Activated CD4-positive, alpha-beta T cell treated with anti-CD3 and anti-CD28 coated beads, Interleukin-2, amount 50 U/mL, for 16 hours (primary cell): Measurements from ENCODE around the gene SAMD9L.

Experiments
- DNase-seq: peaks from one replicate; pipeline ENCODE4 v3.0.0-alpha.2; 2020

Gene SAMD9L

DNA sequence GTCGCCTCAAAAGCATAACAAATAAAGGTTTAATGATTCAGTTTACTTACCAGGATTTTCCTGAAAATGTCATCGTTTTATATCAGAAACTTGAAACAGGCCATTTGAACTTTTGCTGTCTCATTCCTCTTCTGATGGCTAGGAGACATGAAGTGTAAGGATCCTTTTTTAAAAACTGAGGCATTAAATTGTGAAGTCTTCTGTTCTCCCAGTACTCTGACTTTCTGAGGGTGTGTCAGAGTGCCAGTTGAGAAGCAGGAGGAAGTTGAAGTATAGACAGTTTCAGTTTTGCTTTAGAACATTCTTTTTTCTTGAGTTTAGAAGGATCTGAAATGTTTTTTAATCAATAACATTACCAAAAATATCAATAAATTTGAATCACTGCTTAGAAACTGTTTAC lies at the start of gene SAMD9L:
Gene SAMD9L (minus strand): TSS at position 242 of the 400 bp plus-strand sequence. CDS start 12,414 bp downstream, outside the sequence.
- peak; percentile 35 for DNase-seq

DNA sequence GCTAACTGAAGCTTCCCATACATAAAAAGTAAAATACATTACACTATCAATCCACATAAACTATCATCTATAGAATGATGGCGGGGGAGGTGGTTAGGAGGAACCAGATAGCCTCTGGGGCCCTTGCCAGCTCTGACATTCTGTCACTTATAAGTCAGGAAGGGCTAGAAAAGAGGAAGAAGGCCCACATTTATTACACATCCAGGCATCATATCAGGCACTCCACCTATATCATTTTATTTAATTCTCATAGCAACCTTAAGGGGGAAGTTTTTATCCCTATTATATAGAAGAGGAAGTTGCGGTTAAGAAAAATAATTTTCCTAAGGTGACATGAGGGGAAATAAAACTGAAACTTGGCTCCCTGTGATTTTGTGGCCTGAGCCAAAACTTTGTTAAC lies 48.2 kb upstream of the SAMD9L start:
- no peak for DNase-seq

DNA sequence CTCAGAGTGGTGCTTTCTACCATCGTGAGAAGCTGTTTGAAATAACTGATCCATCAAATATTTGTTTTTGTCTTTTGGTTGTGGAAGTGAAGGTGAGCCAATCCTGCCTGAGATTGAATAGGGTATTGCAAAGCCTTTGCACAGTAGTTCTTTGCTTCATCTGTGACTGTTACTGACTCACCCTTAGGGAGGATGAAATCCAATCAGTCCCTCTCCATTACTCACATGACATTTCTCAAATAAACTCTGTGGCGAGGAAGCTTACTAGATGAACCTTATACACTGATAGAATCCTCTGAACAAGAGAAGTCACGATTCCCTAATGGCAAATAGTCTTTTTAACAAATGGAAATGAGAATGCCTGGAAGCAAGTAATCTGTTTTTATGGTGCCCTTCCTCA lies 46.2 kb upstream of the SAMD9L start:
- no peak for DNase-seq

DNA sequence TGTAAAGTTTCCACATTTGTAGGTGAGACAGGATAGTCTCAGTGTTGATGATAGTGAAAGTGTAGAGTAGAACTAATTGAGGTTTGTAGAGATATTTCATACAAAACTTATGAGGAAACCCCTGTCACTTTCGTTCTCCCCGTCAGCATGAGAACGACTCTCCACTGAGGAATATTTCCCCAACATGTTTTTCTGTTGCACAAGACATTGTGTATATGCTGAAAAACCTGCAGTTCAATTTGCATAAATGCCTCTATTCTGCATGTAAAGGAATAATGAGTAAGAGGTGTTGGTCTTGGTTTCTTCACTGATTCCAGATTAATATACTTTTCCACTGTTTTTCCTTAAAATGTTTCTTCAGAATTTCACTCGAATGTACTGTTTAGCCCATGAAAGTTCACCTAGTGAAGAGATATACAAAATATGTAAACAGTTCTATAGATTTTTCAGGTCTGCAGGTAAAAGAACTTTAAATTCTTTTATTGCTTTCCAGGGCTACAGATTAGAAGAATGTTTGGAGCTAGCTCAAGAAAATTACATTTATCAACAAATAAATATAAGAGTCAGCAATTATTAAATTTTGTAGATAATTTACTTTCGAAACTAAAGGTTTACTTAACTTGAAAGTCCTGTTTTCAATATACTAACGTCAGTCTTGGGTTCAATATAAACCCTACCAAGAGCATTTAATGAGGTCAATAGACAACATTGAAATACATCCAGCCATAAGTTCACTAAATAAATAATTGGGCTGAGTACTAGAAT lies 40.9 kb upstream of the SAMD9L start:
- DNase-seq, result no peak

DNA sequence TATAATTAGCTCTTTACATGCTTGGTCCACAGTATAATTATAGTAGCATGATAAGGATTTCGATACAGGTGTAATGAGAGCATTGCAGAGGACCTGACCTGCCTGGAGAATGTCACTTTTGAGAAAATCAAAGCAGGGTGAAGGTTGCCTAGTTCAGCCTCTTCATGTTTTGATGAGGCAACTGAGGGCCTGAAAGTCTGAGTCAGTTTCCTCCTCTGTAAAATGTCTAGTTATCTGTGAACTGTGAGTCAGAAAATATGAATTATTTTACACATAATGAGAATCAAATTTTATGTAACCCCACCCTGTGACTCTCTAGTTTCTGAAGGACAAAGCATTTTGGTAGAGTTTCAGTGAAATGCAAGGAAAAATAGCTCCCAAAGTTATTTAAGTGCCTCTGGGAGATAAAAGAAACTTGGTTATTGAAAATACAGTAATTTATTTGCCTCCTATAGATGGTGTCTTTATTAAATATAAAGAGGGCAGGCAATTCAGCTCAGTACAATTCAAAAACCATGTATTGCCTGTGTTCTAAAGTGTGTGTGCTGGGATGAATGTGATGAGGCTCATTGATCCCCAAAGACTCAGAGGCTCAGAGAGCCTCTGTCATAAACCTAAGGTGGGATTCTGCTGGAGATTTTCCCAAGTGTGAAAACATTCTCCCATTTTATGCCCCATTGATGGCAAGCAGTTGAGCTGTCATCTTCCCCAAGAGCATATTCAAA lies 37.3 kb upstream of the SAMD9L start:
- DNase-seq, result peak; percentile 70

DNA sequence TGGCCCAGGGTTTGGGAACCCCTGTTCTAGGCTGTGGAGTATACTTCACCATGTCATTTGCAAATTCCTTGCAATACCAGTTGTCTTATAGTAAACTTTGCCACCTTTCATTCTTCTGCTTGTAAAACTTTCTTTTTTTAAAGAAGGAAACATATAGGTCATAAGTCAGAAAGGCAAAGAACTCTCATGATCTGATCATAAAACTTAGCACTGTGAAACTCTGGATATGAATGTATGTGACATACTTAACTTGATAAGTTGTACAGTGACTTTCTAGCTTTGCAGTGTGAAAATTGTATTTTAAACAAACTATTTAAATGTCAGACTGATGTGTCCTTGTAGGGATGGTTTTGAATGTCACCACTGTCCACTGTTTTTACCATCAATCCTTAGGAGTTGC lies 31.0 kb upstream of the SAMD9L start:
- no peak for DNase-seq

DNA sequence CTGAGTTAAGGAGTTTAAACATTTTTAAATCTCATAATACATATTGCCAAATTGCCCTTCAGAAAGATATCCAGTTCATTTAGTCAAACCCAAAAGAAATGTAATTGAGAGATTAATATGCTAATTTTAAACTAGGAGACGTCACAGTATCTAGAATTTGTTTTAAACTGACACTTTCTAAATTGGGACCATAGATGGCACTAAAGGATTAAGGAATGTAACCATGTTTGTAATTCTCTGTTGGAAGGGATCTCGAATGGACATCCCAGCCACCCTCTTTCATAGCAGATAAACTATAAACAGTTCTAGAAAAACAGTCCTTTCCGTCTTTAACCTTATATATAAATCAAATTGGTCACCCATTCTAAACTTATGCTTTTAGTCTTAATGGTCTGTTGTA lies 30.0 kb upstream of the SAMD9L start:
- no peak for DNase-seq

DNA sequence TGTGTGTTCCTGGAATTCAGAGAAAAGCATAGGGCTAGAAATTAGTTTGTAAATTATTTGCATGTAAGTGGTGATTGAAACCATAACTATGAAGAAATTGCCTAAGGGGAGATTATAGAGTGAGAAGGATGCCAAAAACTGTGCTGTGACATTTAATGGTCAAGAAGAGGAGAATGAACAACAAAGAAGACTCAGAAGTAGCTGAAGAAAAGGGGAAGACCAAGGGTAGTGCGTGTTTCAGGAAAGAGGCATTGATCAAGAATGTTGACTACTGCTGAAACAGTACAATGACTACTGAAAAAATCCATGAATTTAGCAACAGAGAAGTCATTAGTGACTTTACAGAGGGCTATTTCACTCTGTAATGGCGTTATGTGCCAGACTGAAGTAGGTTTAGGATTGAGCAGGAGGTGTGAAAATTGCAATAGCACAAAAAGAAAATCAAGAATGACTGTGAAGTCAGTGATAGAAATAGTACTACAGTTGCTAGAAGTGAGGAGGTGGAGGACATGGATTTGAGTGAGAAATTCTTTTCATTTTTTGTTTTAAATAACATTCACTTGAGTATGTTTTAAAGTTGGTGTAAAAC lies 28.9 kb upstream of the SAMD9L start:
- no peak for DNase-seq

DNA sequence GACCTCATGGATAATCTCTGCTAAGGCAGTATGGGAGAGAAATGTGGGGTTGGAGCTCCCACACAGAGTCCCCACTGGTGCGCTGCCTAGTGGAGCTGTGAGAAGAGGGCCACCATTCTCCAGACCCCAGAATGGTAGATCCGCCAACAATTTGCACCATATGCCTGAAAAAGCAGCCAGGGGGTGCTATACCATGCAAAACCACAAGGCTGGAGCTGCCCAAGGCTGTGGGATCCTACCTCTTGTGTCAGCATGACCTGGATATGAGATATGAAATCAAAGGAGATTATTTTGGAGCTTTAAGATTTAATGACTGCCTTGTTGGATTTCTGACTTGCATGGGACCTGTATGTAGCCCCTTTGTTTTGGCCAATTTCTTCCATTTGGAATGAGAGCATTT lies 27.0 kb upstream of the SAMD9L start:
- DNase-seq, result no peak

DNA sequence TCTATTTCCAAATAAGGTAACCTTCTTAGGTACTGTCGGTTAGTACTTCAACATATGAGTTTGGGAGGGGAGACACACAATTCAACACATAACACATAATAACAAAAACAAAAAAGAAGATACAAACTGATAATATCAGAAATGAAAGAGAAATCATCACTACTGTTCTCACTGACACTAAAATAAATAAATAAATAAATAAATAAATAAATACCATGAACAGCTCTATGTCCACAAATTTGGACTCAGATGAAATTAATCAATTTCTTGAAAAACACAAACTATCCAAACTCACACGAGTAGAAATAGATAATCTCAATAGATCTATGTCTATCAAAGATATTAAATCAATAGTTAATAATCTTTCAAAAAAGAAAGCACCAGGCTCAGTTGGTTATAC lies 24.5 kb upstream of the SAMD9L start:
- no peak for DNase-seq

DNA sequence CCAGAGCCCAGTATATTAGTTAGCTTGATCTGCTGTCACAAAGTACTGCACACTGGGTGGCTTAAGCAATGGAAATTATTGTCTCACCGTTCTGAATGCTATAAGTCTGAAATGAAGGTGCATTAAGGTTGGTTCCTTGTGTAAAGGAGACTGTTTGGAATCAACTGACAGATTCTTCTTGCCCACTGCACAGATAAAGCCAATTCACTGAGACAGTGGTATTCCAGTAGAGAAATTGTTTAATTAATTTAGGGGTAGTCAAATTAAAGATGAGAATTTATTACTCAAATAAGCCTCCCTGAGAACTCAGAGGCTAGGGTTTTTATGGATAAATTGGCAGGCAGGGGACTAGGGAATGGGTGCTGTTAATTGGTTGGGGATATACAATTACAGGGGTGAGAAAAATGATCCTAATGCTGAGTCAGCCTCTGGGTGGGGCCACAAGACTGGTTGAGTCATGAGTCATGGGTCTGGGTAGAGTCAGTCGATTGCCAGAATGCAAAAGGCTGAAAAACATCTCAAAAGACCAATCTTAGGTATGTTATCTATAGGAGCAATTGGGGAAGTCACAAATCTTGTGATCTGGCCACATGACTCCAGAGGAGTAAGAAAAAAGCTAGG lies 23.5 kb upstream of the SAMD9L start:
- no peak for DNase-seq

DNA sequence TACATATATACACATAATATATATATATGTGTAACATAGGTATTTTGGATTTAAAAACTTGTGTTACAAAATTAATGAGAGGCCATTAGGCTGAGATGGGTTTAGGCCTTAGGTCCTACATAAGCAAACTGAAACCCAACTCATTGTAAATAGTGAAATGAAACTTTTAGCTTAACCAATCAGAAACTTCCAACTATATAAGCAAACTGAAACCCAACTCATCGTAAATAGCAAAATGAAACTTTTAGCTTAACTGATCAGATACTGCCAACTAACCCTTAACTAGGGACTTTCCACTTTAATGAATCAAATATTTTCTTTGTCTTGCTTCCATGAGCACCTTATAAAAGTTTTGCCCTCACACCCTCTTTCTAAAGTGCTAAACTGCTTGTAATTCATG lies 17.3 kb upstream of the SAMD9L start:
- peak; percentile 46 for DNase-seq

DNA sequence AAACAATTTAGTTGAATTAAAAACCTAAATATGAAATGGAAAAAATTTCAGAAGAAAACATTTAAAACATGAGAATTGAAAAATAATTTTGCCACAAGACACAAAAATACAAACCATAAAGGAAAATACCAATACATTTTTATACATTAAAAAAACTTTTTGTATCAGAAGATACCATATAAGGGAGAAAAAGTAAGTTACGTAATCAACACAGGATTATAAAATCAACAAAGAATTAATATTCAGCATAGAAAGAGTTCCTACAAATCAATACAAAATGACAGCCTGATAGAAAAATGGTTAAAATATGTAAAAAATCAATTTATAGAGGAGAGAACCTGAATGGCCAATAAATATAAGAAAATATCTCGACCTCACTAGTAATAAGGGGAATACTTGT lies 16.6 kb upstream of the SAMD9L start:
- no peak for DNase-seq

DNA sequence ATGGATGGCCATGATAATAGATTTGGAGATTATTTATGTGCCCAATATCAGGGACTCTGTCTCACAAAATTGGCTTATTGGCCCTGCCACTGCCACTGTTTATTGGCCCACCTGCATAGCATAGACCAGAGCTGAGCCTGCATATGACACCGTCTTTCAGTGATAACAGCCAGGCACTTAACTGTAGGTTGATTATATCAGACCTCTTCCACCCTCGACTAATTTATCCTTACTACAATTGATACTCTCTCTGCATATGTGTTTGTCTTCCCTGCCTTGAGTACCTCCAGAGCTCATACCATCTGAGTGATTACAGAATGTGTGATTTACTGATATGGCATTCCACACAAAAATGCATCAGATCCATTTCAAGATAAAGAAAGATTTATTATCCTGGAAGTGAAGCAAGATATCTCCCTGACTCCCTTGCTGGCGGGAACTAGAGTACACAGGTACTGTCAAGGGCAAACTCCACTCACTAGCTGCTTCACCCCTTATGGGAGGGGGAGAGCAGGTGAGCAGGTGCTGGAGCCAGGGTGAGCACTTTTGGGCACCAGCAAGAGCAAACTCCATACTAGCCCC lies 13.1 kb upstream of the SAMD9L start:
- no peak for DNase-seq

DNA sequence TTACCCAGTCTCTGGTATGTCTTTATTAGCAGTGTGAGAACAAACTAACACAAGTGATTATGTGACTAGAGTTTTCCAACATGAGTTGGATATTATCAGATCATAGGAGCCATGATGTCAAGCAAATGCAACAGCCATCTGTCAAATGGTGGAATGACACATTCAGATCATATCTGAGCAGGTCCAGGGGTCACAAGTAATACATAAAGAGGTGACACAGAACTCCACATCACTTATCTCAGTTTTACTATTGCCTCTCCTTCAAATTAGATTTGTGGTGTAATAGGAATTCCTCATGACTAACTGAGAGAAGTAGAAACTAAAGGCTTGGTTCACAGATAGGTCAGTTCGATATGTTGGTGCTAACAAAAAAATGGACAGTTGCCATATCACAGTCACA lies 12.2 kb upstream of the SAMD9L start:
- DNase-seq, result no peak

DNA sequence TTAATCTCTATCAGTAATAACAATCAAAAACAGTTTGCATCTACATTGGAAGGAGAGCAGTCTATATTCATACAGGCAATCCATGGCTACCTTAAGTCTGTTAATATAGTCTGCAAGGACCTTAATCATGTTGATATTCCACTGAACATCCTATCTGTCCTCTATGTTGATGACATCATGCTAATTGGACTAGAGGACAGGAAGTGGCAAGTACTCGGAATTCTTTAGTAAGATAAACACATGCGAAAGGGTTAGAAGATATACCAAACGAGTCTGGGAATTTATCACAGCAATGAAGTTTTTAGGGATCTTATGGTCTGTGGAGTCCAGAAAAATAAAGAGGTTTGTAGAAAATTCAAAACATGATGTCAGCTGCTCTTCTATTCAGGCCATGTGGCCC lies 11.3 kb upstream of the SAMD9L start:
- DNase-seq, result no peak

DNA sequence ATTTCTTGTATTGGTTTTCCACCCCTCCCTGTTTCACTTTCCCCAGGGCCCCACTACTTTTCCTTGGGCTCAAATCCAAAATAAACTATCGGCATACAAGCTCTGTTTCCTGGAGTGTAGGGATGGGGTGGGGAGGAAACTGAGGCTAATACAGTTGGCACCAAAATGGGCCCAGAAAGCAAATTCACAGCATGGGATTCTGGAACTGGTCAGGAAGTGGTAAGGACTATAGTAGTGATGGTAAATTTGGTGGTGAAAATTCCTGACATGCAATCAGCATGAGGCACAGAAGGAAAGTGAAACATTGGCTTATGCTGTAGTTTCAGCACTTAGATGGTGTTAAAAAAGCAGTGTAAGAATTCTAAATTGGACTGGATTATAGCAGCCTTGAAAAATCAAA lies 8.7 kb upstream of the SAMD9L start:
- no peak for DNase-seq

DNA sequence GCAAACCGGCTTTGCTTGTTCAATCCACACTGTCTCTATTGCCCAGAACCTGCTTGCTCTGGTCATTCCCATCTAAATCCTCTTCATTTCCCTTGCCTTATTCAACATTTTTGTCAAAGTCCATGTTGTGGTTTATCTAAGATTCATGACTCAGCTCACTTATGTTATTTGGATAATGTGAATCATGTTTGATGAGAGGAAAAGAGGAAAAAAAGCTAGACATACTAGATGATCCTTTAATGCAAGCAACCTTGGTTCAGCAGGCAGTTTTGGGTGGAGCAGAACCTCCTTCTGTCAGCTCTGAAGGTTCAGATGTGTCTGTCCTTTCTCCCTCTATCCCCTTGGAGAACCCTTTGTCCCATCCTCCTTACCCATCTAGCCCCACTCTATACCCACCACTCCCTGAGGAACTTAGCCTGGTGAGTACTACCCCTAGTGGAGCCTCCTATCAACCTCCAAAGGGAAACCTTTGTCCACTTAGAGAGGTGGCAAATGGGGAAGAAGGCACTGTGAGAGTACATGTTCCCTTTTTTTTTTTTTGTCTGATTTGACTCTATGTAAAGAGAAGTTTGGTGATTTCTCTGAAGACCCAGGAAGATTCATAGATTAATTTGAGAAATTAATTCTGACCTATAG lies 2.1 kb upstream of the SAMD9L start:
- DNase-seq, result no peak

DNA sequence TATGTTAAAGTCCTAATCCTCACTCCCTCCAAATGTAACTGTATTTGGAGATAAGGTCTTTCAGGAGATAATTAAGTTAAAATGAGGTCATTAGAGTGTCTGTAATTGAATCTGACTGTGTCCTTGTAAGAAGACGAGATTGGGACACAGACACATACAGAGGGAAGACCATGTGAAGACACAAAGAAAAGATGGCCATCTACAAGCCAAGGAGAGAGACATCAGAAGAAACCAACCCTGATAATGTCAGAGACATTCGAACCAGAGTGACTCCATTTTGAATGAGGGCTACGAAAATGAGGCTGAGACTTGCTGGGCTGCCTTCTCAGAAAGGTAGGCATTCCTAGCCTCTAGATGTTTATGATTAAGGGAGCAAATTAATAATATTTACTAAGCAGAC lies 542 bp upstream of the SAMD9L start:
- no peak for DNase-seq

DNA sequence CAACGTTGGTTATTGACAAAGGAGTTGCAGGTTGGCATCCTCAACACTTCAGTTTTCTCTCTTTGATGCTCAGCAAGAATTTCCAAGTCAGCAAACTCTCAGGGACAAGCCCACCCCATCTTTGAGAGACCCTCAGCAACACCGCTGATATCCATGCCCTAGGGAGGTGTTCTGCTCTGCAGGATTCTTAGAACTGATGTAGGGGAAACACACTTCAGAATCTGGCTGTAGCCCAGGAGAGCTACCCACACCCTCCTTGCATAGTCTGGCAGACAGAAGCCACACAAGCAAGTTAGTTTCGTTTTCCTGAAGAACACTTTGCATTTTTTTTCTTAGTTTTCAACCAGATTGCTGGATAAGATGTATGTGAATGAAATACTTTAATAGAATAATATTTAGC lies 822 bp downstream of the SAMD9L start:
- DNase-seq, result peak; percentile 52

DNA sequence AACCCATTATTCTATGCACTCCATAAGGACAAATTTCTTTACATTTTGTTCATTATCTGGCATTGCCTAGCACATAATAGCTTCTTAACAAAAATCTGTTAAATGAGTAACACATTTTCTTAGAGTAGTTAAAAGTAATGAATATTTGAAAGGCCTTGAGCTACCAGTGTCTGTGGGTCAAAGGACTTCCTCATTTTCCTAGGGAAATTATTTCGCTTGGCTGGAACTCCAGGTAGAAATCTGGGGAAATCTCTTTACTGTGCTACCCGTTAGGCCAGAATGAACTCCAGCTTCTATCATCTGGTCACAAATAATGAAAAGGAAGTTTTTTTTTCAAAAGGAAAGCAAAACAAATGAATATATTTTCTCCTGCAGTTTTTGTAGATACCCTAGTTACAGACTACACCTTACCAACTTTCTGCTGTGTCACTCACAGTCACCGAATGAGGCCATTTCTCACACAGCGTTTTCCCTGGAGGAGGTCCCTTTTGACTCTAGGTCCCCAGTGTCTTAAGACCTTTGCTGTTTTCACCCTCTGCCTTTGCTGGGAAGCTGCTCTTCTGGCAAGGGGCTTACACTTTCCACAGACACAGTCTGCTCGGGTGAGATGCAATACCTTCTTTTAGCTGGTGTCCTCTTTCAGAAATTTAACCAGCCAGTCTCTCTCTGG lies 1.6 kb downstream of the SAMD9L start:
- peak; percentile 13 for DNase-seq

DNA sequence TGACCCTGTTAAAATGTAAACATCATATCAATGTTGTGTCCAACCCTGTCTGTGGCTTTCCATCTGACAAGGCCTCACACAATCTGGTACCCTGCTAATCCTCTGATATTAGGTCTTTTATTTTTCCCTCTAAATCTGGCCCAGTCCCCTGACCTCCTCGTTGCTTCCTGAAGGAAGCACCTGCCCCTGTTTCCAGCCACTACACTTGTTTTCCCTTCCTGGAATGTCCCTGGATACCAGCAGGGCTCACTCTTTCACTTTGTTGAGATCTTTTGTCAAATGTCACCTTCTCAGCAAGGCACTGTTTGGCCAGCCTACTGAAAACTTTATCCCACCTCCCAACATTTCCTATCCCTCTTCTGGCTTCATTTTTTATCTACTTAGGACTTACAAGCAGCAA lies 2.1 kb downstream of the SAMD9L start:
- no peak for DNase-seq
